Lower lobe of right lung (tissue), 2 donors: ENCODE data around the gene OR52N1. TPM values are rescaled to one million over a fixed set of nuclear protein-coding genes. Genes with fewer than 3 reads are reported as not detected.

Experiments
- ATAC-seq, 2 donors: fragments of 200-7000 bp; cut with Tn5 transposase; one replicate each; pipeline ENCODE4 v1.9.1; 2020 to 2022; ENCODE audit warnings: mild to moderate bottlenecking in 2 of 2, moderate library complexity in 2 of 2
- DNase-seq: peaks from one replicate; pipeline ENCODE4 v3.0.0-alpha.2; 2020
- H3K27ac ChIP-seq: fragments of 200-600 bp; one replicate; pipeline ENCODE4 v1.8.0; 2022
- H3K27me3 ChIP-seq: fragments of 200-600 bp; one replicate; pipeline ENCODE4 v1.8.0; 2022; ENCODE audit warnings: low read depth
- H3K36me3 ChIP-seq: fragments of 200-600 bp; one replicate; pipeline ENCODE4 v1.8.0; 2022; ENCODE audit warnings: mild to moderate bottlenecking
- H3K4me1 ChIP-seq: fragments of 200-600 bp; one replicate; pipeline ENCODE4 v1.8.0; 2022
- H3K4me3 ChIP-seq: fragments of 200-600 bp; one replicate; pipeline ENCODE4 v1.8.0; 2022; ENCODE audit warnings: mild to moderate bottlenecking
- H3K9me3 ChIP-seq: fragments of 200-600 bp; one replicate; pipeline ENCODE4 v1.8.0; 2022
- intact Hi-C: fragments of 100-400 bp; cut with DNase I; formaldehyde crosslinking; loops from one replicate; pipeline ENCODE4 v1.11.0; 2022
- total RNA-seq: library from RNA; stranded (reverse); fragmentation: NEBNext Ultra II Directional; extraction: Animal tissue kit (Norgen Biotek cat#: 25700); gene quantifications from one replicate; pipeline ENCODE4 v1.2.1, GENCODE V29; 2021
- TF ChIP-seq, protein P1 (sequence below): fragments of 200-600 bp; IDR thresholded peaks from one replicate; pipeline ENCODE4 v1.8.0; 2022; ENCODE audit warnings: antibody characterized with exemption, mild to moderate bottlenecking
- donor health status: DM: no; HTN: yes; CAD: no; lungs with severe emphysema.

OR52N1 gene
- total RNA-seq, 1 donor from 2014 or later = not detected

- intact Hi-C loops = no loop called here
- no peak for ATAC-seq
- Histone ChIP-seq H3K36me3 (no peaks in the 10 kb centered on the region), H3K9me3 (no peaks in the 10 kb centered on the region), H3K27ac (no peak overlapping the region), H3K27me3 (no peaks in the 10 kb centered on the region), H3K4me3 (no peak overlapping the region), H3K4me1 (no peaks in the 10 kb centered on the region)
- TF ChIP-seq, protein P1, sequence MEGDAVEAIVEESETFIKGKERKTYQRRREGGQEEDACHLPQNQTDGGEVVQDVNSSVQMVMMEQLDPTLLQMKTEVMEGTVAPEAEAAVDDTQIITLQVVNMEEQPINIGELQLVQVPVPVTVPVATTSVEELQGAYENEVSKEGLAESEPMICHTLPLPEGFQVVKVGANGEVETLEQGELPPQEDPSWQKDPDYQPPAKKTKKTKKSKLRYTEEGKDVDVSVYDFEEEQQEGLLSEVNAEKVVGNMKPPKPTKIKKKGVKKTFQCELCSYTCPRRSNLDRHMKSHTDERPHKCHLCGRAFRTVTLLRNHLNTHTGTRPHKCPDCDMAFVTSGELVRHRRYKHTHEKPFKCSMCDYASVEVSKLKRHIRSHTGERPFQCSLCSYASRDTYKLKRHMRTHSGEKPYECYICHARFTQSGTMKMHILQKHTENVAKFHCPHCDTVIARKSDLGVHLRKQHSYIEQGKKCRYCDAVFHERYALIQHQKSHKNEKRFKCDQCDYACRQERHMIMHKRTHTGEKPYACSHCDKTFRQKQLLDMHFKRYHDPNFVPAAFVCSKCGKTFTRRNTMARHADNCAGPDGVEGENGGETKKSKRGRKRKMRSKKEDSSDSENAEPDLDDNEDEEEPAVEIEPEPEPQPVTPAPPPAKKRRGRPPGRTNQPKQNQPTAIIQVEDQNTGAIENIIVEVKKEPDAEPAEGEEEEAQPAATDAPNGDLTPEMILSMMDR = no peak
- no peak for DNase-seq
These were observed 41.2 kb downstream of the OR52N1 start for GRCh38 chr11:5749836-5750235.

DNA sequence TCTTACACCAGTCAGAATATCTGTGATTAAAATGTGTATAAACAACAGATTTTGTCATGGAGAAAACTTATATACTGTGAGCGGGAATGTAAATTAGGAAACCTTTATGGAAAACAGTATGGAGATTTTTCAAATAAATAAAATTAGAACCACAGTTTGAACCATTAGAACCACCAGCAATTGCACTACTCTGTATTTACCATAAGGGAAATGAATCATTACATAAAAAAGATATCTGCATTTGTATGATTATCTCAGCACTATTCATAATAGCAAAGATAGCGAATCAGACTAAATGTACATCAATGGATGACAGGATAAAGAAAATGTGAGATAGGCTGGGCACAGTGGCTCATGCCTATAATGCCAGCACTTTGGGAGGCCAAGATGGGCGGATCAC is 44.5 kb downstream of the OR52N1 start:
- Histone ChIP-seq H3K4me3 (no peak overlapping the region), H3K36me3 (no peaks in the 10 kb centered on the region), H3K4me1 (no peaks in the 10 kb centered on the region), H3K27me3 (no peaks in the 10 kb centered on the region), H3K9me3 (no peaks in the 10 kb centered on the region), H3K27ac (no peak overlapping the region)
- DNase-seq (no peak), ATAC-seq (no peak)
- intact Hi-C loops = no loop called here
- TF ChIP-seq, protein P1 = no peak

DNA sequence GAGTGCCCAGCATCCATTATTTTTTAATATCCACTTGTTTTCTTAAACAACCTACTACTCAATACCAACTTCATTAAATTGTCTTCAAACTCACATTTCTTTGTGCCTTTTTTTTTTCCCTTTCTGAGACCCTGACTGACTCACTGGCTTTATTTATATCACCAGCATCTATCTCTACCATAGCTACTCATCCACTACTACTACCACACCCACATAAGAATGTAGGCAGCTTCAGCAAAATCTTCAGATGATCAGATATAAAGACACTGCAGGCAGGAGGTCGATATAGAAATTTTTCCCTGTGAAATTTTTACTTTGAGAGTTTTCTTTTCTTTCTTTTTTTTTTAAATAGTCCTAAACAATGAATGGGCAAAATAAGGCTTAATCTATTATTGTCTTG is 52.6 kb downstream of the OR52N1 start:
- no peaks in the 10 kb centered on the region for H3K27me3 ChIP-seq
- no peaks in the 10 kb centered on the region for H3K9me3 ChIP-seq
- TF ChIP-seq, protein P1 = no peak
- intact Hi-C loops = no loop called here
- H3K27ac ChIP-seq = no peak overlapping the region
- H3K4me1 ChIP-seq = no peaks in the 10 kb centered on the region
- H3K36me3 ChIP-seq = no peaks in the 10 kb centered on the region
- DNase-seq (no peak), ATAC-seq (no peak)
- H3K4me3 ChIP-seq = no peak overlapping the region

DNA sequence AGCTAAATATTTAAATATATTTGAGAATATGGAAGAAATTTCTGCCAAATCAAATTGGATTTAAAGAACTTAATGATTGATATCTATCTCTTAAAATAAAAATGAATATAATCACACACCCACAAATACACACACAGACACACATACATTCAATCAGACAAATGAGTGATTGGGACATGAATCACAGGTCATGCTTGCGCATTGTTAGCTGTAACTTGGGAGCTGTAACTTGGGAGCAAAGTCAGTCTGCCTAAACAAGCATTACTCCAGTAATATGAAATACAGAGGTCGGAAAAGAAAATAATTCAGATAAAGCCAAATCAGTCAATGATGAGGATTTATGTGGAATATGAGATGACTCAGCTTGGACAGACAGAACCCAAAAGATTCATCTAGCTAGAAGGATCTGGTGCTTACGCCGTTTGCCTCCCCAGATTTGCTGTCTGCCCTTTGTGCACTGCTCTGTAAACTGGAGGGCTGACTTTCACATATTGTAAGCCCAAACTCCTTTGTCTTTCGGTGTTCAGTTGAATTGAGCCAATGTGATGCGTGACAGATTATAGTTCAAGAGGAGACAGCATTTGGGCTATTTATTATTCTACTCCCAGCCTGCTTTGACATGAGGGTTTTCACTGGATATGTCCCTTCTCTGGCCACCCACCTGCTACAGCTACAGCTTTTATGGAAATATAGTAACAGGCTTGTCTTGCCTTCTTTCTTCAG is 53.2 kb downstream of the OR52N1 start:
- Histone ChIP-seq H3K36me3 (no peaks in the 10 kb centered on the region), H3K4me3 (no peak overlapping the region), H3K27ac (no peak overlapping the region), H3K4me1 (no peaks in the 10 kb centered on the region), H3K27me3 (no peaks in the 10 kb centered on the region), H3K9me3 (no peaks in the 10 kb centered on the region)
- DNase-seq = no peak
- intact Hi-C loops = no loop called here
- TF ChIP-seq, protein P1 = no peak
- no peak for ATAC-seq

GRCh38 chr11:5737091-5737490 is 54.0 kb downstream of the OR52N1 start:
- Histone ChIP-seq H3K9me3 (no peaks in the 10 kb centered on the region), H3K4me3 (no peak overlapping the region), H3K27ac (no peak overlapping the region), H3K27me3 (no peaks in the 10 kb centered on the region), H3K4me1 (no peaks in the 10 kb centered on the region), H3K36me3 (no peaks in the 10 kb centered on the region)
- DNase-seq (no peak), ATAC-seq (no peak)
- intact Hi-C loops = no loop called here
- TF ChIP-seq, protein P1 = no peak

Other genes with a start within 250 kb of the OR52N1 start
- 0.35 TPM for gene OR52H1, start 242.7 kb downstream of the OR52N1 start, total RNA-seq
- not detected for gene OR52B6, start 210.4 kb downstream of the OR52N1 start, total RNA-seq
- gene TRIM6, start 194.6 kb downstream of the OR52N1 start, total RNA-seq = 3.7 TPM
- gene TRIM34, start 166.3 kb downstream of the OR52N1 start, total RNA-seq = 13.7 TPM
- gene TRIM5, start 106.2 kb downstream of the OR52N1 start, total RNA-seq = 37.1 TPM
- gene TRIM22, start 101.5 kb downstream of the OR52N1 start, total RNA-seq = 224 TPM
- not detected for gene OR56B1, start 54.8 kb downstream of the OR52N1 start, total RNA-seq
- gene OR52N4, start 37.0 kb downstream of the OR52N1 start, total RNA-seq = not detected
- not detected for gene OR52N5, start 7.9 kb downstream of the OR52N1 start, total RNA-seq
- gene OR52N2, start 17.7 kb upstream of the OR52N1 start, total RNA-seq = not detected
- not detected for gene OR52E6, start 50.6 kb upstream of the OR52N1 start, total RNA-seq
- gene OR52E8, start 66.4 kb upstream of the OR52N1 start, total RNA-seq = not detected
- gene OR52E4, start 89.4 kb upstream of the OR52N1 start, total RNA-seq = not detected
- not detected for gene OR52E5, start 101.9 kb upstream of the OR52N1 start, total RNA-seq
- gene OR56A3, start 151.0 kb upstream of the OR52N1 start, total RNA-seq = not detected
- gene OR56A5, start 177.2 kb upstream of the OR52N1 start, total RNA-seq = not detected
- gene OR52L1, start 195.7 kb upstream of the OR52N1 start, total RNA-seq = not detected
- gene OR56A4, start 215.7 kb upstream of the OR52N1 start, total RNA-seq = not detected
- gene OR56A1, start 239.5 kb upstream of the OR52N1 start, total RNA-seq = not detected